Glomerular endothelial cell (primary cell): ENCODE data around the gene SEC16A. TPM values are rescaled to one million over a fixed set of nuclear protein-coding genes. Genes with fewer than 3 reads are reported as not detected.
A peak's percentile ranks its signal among the peaks of the same experiment; 100 is the strongest.
"Not testable (repeated sequence)": the region's sequence is repeated elsewhere in the genome, so short reads cannot be mapped to it uniquely, and the experiment has no call there.

Experiments used
- DNase-seq: peaks from one replicate; pipeline ENCODE4 v3.0.0-alpha.2; 2011; ENCODE audit warnings: low read depth, low spot score; ENCODE audit errors: extremely low read depth
- total RNA-seq: library from RNA; depleted of rRNA; stranded (reverse); fragments of >200 nt; gene quantifications from 2 replicates; pipeline ENCODE4 v1.2.3, GENCODE V29; 2015

SEC16A gene
- total RNA-seq, 1 donor from 2014 or later, result 117 TPM

DNA sequence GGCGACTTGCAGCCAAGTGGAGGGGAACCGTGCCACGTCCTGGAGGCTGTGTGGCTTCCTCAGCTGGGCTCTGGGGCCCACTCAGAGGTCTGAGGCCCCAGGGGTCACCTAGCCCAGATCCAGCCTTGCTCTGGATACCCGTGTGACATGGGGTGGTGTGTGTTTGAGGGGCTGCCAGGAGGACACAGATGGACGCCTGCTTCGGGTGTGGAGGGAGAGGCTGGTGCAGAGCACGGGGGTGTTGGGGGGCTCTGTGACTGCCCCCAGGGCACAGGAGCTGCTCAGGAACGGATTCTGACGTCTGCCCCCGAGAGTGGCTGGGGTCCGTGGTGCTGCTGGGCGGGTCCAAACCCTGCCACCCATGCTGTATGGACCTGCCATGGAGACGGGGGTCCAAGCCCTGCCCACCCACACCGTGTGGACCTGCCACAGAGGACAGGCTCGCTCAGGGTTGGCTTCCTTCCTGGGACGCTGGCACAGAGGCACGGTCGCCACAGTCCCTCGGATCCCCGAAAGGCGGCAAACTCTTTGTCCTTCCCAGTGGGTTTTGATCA, 53.7 kb downstream of the SEC16A start:
- no peak for DNase-seq

DNA sequence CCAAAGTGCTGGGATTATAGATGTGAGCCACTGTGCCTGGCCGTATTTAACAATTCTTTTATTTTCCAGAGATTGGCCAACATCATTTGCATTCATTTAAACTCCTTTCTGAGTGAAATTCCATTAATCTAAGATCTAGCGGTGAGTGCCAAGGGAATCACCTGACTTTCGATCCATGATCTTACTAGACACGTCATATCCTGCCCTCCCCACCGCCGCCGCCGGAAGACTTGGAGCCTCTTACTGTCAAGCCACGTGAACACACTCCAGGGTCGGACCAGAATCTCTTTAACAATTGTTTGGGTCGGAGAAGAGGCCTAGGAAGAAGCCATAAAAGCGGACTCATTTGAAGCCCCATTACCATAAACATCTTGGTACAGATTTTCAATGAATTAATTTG, 56.1 kb downstream of the SEC16A start:
- no peak for DNase-seq

DNA sequence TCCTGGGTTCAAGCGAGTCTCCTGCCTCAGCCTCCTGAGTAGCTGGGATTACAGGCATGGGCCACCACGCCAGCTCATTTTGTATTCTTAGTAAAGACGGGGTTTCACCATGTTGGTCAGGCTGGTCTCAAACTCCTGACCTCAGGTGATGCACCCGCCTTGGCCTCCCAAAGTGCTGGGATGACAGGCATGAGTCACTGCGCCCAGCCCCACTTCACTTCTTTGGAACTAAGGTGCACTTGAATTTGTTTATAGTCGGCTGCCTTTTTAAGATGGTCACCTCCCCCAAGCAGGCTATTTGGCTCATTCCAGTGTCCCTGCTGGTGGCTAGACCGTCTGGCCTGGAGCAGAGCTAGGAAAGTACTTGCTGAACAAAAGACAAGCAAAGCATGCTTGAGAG, 57.5 kb downstream of the SEC16A start:
- not testable (repeated sequence) for DNase-seq

DNA sequence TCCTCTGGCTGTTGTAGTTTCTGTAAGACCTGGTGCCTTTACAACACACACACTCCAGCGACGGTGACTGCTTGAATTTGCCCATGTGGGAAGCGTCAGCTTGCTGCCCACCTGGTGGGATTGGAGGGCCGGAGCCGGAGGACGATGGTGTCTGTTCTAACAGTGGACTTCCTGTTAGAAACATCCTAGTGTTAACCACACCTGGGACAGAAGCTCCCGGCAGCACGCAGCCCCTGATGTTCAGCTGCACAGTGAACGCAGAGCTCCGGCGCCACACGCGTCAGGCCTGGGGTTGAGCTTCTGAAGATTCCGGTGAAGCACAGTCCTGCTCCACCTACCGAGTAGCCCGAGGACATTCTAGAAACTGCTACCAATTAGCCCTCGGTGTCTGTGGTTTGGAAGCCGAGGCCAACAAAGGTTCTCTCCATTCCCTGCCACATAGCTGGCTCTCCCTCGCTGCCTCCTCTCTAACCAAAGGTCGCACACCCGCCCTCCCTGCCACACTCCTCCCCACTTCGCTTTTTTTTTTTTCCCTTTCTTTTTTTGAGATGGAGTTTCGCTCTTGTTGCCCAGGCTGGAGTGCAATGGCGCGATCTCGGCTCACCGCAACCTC, 58.0 kb downstream of the SEC16A start:
- DNase-seq, result no peak

DNA sequence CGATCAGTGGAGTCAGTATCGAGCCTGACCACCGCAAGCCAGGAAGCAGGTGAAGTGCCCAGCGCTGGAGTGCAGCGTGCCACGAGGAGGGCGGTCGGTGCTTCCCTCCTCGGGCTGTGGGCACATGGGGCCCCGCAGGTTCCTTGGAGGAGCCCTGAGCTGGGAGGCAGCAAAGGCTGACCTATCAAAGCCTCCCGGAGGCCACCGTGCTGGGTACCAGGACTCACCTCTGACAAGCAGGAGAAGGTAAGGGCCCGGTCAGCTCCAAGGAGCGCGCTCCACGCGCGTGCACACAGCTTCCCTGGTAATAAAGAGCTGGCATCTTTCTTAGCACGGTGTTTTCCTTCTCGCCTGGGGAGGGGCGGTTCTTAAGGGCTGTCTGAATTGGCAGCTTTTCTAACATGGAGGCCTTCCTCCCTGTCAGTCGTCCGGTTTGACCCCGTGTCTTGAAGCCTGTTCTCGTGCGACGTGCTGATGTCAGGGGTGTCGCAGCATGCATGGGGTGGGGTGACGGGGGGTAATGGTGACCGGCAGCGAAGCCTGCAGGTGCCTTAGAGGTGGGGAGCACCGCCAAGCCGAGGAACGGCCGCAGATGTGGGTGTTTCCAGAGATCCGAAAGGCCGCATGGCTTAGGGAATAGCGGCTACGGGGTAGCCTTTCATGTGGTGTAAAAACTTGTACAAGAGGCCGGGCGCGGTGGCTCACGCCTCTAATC, 59.3 kb downstream of the SEC16A start:
- no peak for DNase-seq

DNA sequence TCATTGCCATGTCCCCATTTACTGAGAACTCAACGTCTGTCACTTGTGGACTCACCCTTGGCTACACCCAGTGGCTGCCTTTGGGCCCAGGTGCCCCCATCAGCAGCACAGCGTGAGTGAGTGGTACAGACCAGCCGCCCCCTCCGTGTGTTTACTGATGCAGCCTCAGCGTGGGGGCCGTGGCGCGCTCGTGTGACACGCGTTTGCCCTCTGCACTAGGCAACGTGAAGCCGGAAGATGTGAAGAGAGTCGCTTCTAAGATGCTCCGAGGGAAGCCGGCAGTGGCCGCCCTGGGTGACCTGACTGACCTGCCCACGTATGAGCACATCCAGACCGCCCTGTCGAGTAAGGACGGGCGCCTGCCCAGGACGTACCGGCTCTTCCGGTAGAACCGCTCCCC, 60.0 kb downstream of the SEC16A start:
- no peak for DNase-seq

DNA sequence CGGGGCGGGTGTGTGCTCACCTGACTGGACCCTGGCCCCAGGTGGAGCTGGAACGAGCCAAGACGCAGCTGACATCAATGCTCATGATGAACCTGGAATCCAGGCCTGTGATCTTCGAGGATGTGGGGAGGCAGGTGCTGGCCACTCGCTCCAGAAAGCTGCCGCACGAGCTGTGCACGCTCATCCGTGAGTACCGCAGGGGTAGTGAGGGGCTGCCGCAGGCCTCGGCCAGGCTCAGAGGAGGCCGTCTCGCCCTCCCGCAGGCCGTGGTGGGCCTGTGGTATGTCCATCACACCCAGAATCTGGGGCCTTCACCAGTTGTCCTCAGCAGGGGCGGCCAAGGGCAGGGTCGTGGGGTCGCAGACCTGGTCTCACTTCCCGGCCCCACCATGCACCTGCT, 61.0 kb downstream of the SEC16A start:
- DNase-seq, result no peak

DNA sequence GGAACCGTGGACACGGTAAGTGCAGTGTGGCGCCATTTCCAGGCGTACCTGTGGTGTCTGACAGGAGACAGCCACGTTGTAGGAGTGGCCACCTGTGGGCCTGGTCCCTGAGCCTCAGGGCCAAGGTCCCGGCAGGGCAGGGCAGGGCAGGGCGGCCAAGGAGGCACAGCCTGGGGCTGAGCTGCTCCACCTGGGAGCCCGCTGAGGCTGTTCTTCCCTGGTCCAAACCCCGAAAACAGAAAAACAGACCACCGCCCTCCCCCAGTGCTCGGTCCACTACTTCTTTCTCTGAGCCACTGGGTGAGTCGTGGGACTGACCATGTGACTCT, 63.8 kb downstream of the SEC16A start:
- no peak for DNase-seq

DNA sequence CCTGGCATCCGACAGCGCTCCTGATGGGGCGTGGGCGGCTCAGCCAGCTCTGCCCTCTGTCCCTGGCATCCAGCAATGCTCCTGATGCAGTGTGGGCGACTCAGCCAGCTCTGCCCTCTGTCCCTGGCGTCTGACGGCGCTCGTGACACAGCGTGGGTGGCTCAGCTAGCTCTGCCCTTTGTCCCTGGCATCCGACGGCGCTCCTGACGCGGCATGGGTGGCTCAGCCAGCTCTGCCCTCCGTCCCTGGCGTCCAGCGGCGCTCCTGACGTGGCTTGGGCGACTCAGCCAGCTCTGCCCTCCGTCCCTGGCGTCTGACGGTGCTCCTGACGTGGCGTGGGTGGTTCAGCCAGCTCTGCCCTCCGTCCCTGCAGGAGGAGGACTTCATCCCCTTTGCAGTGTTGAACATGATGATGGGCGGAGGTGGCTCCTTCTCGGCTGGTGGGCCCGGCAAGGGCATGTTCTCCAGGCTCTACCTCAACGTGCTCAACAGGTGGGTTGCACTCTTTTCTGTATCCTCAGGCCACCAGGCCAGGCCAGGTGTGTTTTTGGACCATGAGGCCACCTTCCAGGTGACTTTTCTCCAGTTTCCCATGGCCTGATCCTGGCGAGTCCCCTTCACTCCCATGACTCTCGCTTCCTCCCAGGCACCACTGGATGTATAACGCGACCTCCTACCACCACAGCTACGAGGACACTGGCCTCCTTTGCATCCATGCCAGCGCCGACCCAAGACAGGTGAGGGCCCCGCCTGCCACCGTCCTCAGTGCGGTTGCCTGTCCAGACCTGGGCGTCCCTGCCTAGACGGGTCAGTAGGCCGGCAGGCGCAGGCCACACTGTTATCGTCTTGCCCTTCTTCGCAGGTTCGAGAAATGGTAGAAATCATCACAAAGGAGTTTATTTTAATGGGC, 64.4 kb downstream of the SEC16A start:
- DNase-seq, result no peak

DNA sequence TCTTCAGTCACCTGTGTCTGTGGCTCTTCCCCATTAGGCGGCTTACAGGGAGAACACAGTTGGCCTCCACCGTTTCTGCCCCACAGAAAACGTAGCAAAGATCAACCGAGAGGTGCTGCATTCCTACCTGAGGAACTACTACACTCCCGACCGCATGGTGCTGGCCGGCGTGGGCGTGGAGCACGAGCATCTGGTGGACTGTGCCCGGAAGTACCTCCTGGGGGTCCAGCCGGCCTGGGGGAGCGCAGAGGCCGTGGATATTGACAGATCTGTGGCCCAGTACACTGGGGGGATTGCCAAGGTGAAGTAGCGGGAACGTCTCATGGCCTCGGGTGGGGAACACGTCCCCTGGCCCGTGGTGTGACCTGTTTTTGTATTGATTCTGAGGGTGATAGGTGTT, 65.9 kb downstream of the SEC16A start:
- no peak for DNase-seq

DNA sequence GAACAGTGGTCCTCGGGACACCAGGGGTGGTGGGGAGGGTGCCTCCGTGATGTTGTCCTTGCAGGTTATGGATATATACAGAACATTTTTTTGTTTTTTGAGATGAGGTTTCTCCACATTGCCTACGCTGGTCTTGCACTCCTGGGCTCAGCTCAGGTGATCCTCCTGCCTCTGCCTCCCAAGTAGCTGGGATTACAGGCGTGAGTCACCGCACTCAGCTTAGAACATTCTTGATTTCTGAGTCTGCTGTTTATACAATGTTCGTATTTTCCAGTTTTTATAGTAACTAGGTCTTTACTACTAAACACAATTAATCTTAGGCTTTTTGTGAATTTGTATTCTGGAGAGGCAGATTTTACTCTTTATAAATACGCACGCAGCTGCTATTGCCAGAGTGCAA, 66.4 kb downstream of the SEC16A start:
- no peak for DNase-seq

DNA sequence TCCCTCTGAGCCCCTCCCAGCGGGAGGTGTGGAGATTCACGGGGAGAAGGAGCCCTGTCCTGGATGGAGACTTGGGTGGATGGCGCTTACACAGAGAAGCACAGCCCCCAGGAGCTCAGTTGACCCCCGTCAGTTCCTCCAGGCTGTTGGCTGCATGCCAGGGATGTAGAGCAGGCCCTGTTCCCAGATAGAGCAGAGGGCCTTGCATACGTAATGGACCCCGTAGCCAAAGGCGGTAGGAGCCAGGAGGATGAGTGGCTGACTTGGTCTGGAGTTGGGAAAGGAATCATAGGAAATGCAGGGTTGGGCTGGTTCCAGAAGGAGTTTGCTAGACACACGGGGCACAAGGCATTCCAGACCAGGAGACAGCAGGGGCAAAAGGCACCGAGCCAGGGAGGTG, 69.9 kb downstream of the SEC16A start:
- no peak for DNase-seq

DNA sequence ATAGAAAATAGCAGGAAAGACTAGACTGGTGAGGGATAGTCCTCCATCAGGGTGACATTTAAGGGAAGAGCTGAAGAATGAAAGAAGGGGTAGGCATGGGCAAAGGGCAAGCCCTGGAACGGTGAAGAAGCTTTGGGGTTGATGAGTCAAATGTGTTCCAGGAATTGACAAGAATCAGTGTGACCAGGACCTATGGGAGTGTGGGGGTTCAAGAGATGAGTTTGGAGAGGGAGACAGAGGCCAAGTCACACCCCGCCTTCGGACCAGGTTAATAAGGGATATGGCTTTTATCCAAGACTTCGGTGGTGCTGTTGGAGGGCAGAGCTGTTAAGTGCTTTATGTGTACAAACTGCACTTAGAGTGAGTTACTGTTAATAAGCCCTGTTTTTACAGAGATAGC, 71.5 kb downstream of the SEC16A start:
- no peak for DNase-seq

DNA sequence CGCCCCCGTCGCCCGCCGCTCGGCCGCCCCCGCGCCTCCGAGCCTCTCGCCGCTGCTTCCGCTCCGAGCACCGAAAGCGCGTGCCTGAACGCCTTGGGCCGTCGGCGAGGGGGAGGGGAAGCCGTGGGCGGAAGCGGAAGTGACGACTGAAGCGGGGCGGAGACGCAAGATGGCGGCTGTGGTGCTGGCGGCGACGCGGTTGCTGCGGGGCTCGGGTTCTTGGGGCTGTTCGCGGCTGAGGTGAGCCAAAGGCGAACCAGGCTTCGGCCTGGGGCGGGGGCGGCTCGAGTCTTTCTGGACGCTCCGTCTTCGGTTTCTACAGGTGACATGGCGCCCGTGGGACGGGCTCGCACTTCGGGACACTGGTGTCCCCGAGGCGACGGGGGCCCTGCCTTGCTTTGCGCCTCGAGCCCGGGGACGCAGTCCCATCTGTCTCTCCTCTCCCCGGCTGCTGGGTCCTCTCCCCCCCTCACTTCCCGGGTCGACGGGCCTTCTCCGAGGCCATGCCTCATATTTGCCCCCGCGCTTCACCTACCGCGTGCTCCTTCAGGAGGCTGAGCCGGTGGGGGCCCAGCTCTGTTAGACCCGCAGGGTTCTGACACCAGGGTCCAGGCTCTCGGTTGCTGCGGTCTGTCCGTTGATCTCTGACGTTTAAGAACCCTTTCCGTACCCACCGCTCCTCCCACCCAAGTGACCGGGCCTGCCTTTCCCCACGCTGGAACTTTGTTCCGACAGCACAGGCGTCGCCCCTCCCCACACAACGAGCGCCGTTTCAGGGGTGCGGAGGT, 72.1 kb downstream of the SEC16A start, which contains the start of the genes ENTR1 and PMPCA:
ENTR1 (minus strand) TSS at position 115 of the 788 bp plus-strand sequence. CDS start 217 bp downstream, outside the sequence.
PMPCA (plus strand) TSS at position 159 of the 788 bp plus-strand sequence; CDS start at position 170, 11 bp downstream.
- peak; percentile 16 for DNase-seq

DNA sequence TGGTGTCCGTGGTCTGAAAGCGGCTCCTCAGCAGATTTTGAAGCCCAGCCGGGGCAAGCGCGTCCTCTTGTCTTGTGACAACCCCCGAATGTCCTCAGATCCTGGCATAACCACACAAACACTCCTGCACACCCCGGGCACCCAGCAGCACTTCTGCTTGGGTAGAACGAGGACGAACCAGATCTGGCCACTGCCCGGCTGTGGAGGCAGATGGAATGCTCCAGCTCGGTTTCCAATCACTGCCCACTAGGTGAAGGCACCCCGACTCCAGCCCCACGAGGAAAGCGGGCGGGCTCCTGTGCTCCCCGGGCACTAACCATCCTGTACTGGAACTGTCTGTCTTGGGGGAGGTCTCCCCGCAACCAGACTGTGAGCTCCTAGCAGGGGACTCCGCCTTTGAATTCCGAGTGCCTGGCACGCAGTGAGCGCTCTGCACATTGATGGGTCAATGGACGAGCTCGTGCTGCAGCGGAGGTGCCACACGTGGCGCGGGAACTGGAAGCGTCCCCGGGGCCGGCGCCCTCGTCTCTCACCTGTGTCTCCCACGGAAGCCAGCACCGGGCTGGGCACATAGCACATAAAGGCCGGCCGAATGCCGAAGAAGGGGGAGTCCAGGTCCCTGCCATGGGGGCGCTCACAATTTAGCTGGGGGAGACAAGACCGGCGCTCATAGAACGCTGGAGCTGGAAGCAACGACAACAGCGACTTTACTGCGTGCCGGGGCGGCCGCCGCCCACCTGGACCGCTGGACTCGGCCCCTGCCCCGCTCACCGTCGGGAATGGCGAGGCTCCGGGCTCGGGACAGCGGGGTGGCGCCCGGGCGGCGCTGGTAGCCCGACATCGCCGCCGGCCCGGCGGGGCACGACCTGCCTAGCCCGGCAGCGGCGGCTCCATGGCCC, 73.0 kb downstream of the SEC16A start:
- DNase-seq, result no peak

DNA sequence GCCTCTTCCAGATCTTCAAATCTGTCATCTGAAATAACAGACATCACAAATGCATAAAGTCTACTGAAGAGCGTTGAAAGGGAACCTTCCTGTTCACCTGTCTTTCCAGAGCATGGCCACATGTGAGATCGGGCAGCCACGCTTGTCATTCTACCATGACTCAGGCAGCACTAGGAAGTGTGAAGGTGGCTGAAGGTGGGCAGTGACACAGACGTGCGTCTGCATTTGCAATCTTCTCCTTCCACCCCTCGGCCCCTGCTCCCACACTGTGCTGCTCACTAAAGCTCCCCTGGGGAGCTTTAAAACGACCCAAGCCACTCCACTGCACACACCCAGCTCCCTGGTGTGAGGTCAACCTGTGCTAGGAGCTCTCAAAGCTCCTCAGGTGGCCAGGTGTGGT, 74.9 kb downstream of the SEC16A start:
- DNase-seq, result no peak

DNA sequence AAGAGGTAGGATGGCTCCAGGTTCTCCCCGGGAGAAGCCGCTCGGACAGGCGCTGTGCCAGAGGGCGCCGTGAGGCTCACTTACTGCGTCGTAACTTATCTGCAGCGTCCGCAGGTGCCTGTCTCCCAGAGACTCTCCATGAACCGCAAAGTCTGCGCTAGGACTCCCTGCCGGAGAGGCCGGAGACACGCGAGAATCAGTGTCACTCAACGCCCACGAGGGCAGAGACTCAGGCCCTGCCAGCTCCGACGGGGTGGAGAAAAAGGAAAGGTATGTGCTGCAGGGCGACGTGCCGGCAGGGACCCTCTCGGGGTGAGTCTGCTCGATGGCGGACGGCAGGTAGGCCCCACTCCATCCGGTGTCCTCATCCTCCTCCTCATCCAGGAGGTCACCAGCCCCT, 75.8 kb downstream of the SEC16A start:
- DNase-seq, result not testable (repeated sequence)

DNA sequence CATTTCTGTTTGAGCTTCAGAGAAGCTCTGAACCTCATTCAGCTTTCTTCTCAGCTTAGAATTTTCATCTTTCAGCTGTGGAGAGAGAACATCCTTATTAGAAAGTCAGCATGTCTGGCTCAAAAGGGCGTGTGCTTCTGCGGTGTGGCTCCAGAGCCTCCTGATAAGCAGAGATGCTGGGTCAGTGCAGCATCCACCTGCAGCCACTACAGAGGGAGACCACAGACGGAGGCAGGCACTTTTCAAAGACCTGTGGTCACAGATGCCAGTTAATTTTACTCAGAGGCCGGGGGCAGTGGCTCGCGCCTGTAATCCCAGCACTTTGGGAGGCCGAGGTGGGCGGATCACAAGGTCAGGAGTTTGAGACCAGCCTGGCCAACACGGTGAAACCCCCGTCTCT, 76.9 kb downstream of the SEC16A start:
- not testable (repeated sequence) for DNase-seq

DNA sequence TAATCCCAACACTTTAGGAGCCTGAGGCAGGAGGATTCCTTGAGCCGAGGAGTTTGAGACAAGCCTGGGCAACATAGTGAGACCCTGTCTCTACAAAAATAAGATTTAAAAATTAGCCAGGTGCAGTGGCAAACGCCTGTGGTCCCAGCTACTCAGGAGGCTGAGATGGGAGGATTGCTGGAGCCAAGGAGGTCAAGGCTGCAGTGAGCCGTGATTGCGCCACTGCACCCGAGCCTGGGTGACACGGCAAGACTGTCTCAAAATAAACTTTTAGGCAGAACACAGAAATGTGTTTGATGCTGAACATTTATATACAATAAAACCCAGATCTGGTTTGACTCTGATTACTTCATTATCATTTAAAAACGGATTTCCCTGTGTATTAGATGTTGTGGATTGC, 77.4 kb downstream of the SEC16A start:
- no peak for DNase-seq

DNA sequence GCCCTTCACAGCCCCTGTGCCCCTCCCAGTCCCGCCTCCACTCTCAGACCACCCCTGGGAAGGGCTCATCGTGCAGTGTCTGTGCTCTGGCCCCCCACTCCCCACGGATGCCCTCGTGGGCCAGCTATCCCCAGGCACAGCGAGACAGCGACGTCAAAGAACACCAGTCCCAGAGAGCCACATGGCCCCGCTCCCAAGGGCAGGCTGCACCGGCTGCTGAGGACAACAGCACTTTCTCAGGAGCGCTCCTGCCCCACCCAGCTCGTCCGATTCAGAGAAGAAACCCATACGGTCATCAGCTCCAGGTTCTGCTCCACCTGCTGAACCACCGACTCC, 78.1 kb downstream of the SEC16A start:
- DNase-seq, result no peak
